ENCODE measurements around the gene STEAP3.

STEAP3 gene, protein sequence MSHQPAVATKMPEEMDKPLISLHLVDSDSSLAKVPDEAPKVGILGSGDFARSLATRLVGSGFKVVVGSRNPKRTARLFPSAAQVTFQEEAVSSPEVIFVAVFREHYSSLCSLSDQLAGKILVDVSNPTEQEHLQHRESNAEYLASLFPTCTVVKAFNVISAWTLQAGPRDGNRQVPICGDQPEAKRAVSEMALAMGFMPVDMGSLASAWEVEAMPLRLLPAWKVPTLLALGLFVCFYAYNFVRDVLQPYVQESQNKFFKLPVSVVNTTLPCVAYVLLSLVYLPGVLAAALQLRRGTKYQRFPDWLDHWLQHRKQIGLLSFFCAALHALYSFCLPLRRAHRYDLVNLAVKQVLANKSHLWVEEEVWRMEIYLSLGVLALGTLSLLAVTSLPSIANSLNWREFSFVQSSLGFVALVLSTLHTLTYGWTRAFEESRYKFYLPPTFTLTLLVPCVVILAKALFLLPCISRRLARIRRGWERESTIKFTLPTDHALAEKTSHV

DNA sequence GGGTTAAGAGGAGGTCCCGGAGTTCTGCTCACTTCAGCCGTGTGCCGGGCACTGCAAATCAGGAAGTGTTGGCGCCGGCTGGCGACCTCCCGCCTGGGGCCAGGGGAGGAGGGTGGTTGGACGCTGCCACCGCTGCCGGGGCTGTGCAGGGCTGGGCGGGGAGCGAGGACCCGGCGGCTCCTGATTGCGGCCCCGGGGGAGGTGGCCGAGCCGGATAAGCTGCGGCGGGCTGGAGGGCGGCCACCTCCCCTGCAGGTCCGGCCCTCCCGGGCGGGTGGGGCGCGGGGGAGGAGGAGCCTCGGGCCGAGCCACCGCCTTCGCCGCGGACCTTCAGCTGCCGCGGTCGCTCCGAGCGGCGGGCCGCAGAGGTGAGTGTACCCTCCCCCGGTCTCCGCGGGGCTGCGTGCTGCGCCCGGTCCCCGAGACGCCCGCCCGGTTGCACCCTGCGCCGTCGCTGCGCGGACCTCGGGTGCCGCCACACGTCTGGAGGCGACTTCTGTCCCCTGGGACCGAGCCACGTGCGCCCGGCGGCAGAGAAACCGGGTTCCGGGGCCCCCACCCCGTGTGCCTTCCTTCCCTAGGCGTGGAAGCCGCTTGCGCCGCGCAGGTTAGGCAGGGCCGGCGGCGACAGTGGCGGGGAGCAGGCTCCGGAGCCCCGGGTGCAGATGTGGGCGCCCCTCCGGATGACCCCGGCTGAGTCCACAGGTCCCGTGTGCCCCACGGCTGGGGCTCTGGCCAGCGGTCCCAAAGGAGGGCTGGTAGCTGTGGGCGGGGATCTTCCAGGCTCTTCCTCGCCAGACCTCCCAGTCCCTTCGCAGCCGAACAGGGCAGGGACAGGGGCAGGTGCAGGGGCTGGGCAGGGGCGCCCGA is at the start of gene STEAP3:
Gene STEAP3, plus strand, starts transcription at position 314 of the 870 bp plus-strand sequence. CDS start 7,179 bp downstream, outside the sequence.
- DNase-seq (ENCODE audit: low read depth in 3 of 3): no peak

- DNase-seq (ENCODE audit: low read depth in 3 of 3): peak; percentile 6 to 33 (median 18)
Observed at GRCh38 chr2:119174216-119174992, 49.2 kb upstream of the STEAP3 start.

GRCh38 chr2:119174993-119175347 is 48.7 kb upstream of the STEAP3 start:
- no peak for DNase-seq (ENCODE audit: low read depth in 3 of 3)

- no peak for DNase-seq (ENCODE audit: low read depth in 3 of 3)
Observed at GRCh38 chr2:119175517-119175916, 48.1 kb upstream of the STEAP3 start.

- DNase-seq (ENCODE audit: low read depth in 3 of 3): no peak
Observed at GRCh38 chr2:119177171-119177837, 46.3 kb upstream of the STEAP3 start.

- no peak for DNase-seq (ENCODE audit: low read depth in 3 of 3)
Observed at GRCh38 chr2:119177838-119178190, 45.8 kb upstream of the STEAP3 start.

- no peak for DNase-seq (ENCODE audit: low read depth in 3 of 3)
Observed at GRCh38 chr2:119178776-119179175, 44.9 kb upstream of the STEAP3 start.

GRCh38 chr2:119179202-119179601 is 44.4 kb upstream of the STEAP3 start:
- no peak for DNase-seq (ENCODE audit: low read depth in 3 of 3)

- no peak for DNase-seq (ENCODE audit: low read depth in 3 of 3)
Observed at GRCh38 chr2:119179991-119180390, 43.6 kb upstream of the STEAP3 start.

DNA sequence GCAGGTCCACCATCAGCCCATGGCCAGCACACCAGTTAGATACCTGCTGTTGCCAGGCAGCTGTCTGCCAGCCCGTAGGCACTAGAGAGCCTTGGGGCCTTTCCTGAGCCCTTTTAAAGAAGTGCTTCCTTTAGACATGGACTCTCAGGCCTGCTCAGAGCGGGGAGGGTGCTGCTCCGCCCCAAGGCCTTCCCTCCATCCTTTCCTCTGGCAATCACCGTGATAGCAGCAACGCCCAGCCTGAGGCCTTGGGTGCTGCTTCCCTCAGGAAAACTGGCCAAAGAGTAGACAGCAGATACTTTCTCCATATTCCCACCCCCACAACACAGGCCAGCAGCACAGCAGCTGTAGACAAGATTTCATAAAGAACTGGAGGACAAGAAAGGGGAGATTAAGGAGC is 42.7 kb upstream of the STEAP3 start:
- DNase-seq (ENCODE audit: low read depth in 3 of 3): no peak

DNA sequence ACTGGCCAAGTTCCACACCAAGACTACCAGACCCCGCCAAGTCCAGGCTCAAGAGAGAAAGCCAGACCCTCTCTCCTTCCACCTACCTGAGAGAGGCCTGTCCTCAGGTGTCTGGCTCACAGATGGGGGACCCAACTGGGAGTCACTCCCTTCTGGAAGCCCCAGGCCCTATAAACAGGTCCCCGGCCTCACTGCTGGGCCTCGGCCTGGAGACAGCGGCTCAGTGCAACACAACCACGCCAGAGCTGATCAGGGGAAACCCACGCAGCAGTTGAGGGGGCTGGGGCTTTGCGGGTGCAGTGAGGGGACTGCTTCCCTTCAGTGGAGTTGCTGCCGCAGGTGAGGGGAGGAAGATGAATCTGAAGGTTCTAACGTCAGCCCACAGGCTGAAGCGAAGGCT is 42.2 kb upstream of the STEAP3 start:
- no peak for DNase-seq (ENCODE audit: low read depth in 3 of 3)

- no peak for DNase-seq (ENCODE audit: low read depth in 3 of 3)
Observed at GRCh38 chr2:119181791-119182445, 41.7 kb upstream of the STEAP3 start.

GRCh38 chr2:119184512-119184911 is 39.1 kb upstream of the STEAP3 start:
- DNase-seq (ENCODE audit: low read depth in 3 of 3): no peak

DNA sequence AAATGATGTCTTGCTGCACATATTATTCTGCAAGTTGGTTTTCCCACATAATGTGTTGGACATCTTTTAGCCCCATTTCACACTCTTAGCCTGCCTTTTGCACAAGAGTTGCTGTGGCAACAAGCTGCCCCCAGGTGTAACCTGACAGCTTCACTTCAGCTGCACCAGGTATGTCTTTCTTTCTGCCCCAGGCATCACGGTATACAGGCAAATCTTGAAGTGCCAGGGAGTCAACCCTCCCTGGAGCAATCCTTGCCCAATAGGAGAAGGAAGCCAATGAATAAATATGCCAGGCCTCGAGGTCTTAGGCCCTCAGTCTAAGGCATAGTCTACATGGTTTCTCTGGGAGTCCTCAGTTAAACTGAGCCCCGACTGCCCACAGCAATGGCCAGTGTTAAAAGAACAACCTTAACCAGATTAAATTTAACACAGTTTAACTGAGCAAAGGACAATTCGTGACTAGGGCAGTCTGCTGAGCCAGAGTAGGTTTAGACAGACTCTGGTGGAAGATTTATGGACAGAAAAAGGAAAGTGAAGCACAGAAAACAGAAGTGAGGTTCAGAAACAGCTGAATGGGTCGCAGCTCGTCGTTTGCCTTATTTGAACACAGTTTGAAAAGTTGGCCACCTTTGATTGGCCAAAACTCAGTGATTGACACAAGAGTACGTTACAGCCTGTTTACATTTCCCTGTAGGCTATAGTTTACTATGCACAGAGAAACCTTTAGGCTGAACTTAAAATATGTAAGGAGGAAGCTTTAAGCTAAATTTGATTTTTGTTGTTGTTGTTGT is 33.1 kb upstream of the STEAP3 start:
- no peak for DNase-seq (ENCODE audit: low read depth in 3 of 3)

GRCh38 chr2:119192893-119193292 is 30.7 kb upstream of the STEAP3 start:
- no peak for DNase-seq (ENCODE audit: low read depth in 3 of 3)

GRCh38 chr2:119195001-119195400 is 28.6 kb upstream of the STEAP3 start:
- DNase-seq (ENCODE audit: low read depth in 3 of 3): no peak

DNA sequence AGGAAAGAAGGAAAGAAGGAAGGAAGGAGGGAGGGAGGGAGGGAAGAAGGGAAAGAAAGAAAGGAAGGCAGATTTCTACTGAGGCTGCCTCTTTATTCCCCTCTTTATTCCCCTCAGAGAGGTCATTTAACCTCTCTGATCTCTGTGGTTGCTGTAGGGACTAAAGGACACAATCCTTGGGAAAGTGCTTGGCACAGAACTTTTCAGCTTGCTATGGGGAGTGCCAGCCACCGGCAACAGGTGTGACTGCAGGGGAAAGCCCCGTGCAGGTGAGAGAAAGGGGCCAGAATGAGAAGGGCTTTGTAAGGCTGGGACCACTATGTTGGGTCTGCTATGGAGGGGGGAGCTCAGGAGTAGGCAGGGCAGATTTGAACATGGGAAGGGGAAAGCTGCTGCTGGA is 27.7 kb upstream of the STEAP3 start:
- DNase-seq (ENCODE audit: low read depth in 3 of 3): no peak

- no peak for DNase-seq (ENCODE audit: low read depth in 3 of 3)
Observed at GRCh38 chr2:119196301-119197125, 27.1 kb upstream of the STEAP3 start.

DNA sequence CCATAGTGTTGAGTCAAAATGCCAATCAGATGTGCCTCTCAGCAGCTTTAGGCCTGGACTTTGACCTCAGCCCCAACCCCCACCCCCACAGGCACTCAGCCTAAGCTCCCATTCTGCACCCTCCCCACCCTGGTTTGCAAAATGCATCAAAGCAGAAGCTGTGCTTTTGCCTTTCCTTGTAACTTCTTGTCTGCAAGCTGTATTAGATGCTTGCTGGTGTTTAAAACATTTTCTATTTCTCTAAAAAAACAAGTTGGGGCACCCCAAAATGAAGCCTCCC is 26.6 kb upstream of the STEAP3 start:
- no peak for DNase-seq (ENCODE audit: low read depth in 3 of 3)
